Measurements from ENCODE around the gene PIGC. TPM values are rescaled to one million over a fixed set of nuclear protein-coding genes. Genes with fewer than 3 reads are reported as not detected.

The PIGC gene
- total RNA-seq, 1 experiment from 2014 or later, result 17.5 TPM

GRCh38 chr1:172469717-172470116, 25.8 kb upstream of the PIGC start:
- no peak overlapping the region for H4K91ac ChIP-seq (ENCODE audit: insufficient read length, low read depth, low read length)
- H3K79me1 ChIP-seq (ENCODE audit: insufficient read depth, low read depth, low read length, poor library complexity, severe bottlenecking), result no peaks in the 10 kb centered on the region
- no peak overlapping the region for H3T11ph ChIP-seq (ENCODE audit: low read length)
- H3K9me3 ChIP-seq (ENCODE audit: control insufficient read depth, low read depth, low read length), result no peaks in the 10 kb centered on the region
- no peak overlapping the region for H2BK15ac ChIP-seq (ENCODE audit: low read depth, low read length)
- H3K23ac ChIP-seq (ENCODE audit: insufficient read length, low read depth, low read length), result no peak overlapping the region
- H2AFZ ChIP-seq (ENCODE audit: low read length), result no peak overlapping the region
- H2BK12ac ChIP-seq (ENCODE audit: insufficient read length, low read depth, low read length), result no peak overlapping the region
- Mint-ChIP-seq H3K9me3 (no peaks in the 10 kb centered on the region), H3K36me3 (ENCODE audit: insufficient read depth in 1 of 3, low read depth in 3 of 3) (no peaks in the 10 kb centered on the region), H3K27me3 (ENCODE audit: low read depth) (no peaks in the 10 kb centered on the region), H3K4me3 (no peak overlapping the region), H3K4me1 (no peaks in the 10 kb centered on the region), H3K27ac (no peak overlapping the region)
- no peak overlapping the region for H4K5ac ChIP-seq (ENCODE audit: insufficient read length, low read depth, low read length)
- H3K4me2 ChIP-seq (ENCODE audit: insufficient read depth, insufficient read length, low read length), result no peak overlapping the region
- no peak for DNase-seq
- no peak overlapping the region for H3K18ac ChIP-seq (ENCODE audit: insufficient read length, low read depth, low read length)
- no peak overlapping the region for H4K8ac ChIP-seq (replicated peaks; ENCODE audit: insufficient read length, low read depth, low read length)
- H2BK20ac ChIP-seq (ENCODE audit: low read depth, low read length, poor library complexity, severe bottlenecking), result no peak overlapping the region
- H3K56ac ChIP-seq (ENCODE audit: insufficient read length, low read depth, low read length), result no peak overlapping the region
- no peaks in the 10 kb centered on the region for H3K79me2 ChIP-seq (ENCODE audit: insufficient read depth, low read length)
- WGBS (ENCODE audit: extremely low coverage, insufficient read length, low lambda C conversion rate), result no CpG with 5 or more reads among the region's 3 CpGs
- H2BK5ac ChIP-seq (ENCODE audit: insufficient read length, low read length), result no peak overlapping the region
- TF ChIP-seq, protein P1, sequence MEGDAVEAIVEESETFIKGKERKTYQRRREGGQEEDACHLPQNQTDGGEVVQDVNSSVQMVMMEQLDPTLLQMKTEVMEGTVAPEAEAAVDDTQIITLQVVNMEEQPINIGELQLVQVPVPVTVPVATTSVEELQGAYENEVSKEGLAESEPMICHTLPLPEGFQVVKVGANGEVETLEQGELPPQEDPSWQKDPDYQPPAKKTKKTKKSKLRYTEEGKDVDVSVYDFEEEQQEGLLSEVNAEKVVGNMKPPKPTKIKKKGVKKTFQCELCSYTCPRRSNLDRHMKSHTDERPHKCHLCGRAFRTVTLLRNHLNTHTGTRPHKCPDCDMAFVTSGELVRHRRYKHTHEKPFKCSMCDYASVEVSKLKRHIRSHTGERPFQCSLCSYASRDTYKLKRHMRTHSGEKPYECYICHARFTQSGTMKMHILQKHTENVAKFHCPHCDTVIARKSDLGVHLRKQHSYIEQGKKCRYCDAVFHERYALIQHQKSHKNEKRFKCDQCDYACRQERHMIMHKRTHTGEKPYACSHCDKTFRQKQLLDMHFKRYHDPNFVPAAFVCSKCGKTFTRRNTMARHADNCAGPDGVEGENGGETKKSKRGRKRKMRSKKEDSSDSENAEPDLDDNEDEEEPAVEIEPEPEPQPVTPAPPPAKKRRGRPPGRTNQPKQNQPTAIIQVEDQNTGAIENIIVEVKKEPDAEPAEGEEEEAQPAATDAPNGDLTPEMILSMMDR (conservative IDR thresholded peaks at IDR 0.05), result no peak
- H3K9ac ChIP-seq (ENCODE audit: extremely low read depth, insufficient read length, low read length), result no peak overlapping the region
- H3K27ac ChIP-seq (ENCODE audit: insufficient read length, low read depth, low read length), result no peak overlapping the region
- no peaks in the 10 kb centered on the region for H3K27me3 ChIP-seq (ENCODE audit: insufficient read depth, low read length)
- no peaks in the 10 kb centered on the region for H3K4me1 ChIP-seq (ENCODE audit: insufficient read depth, low read length)
- no peak overlapping the region for H3K4ac ChIP-seq (ENCODE audit: low read depth, low read length)
- no peak overlapping the region for H3K14ac ChIP-seq (ENCODE audit: insufficient read depth, low read length)
- H2AK5ac ChIP-seq (ENCODE audit: insufficient read length, low read length), result no peak overlapping the region
- H2BK120ac ChIP-seq (ENCODE audit: low read depth, low read length, poor library complexity, severe bottlenecking), result no peak overlapping the region
- no peaks in the 10 kb centered on the region for H3K23me2 ChIP-seq (ENCODE audit: insufficient read length, low read depth, low read length, poor library complexity, severe bottlenecking)
- no peaks in the 10 kb centered on the region for H4K20me1 ChIP-seq (ENCODE audit: control insufficient read depth, insufficient read depth, insufficient read length)

Data from H9 (cell line).